Pancreas (tissue), 10 donors: ENCODE data around the gene BCL11B. TPM values are rescaled to one million over a fixed set of nuclear protein-coding genes. Genes with fewer than 3 reads are reported as not detected.

Experiments used
- ATAC-seq, 4 donors: fragments of 200-7000 bp; cut with Tn5 transposase; one replicate each; pipeline versions ENCODE4 v1.8.0 to v1.9.1; 2020; ENCODE audit warnings: mild to moderate bottlenecking in 4 of 4, moderate library complexity in 4 of 4
- DNase-seq, 6 donors: peaks; one replicate each; pipeline ENCODE4 v3.0.0-alpha.2; 2020
- FAIRE-seq: peaks from 2 replicates; lab custom pipeline; 2012; peaks lifted over from hg19 to GRCh38; lab: Jason Lieb, UNC
- H3K27ac ChIP-seq, 4 donors: fragments of 200-600 bp; sonication (generic); 1 replicate in 3 of 4; 2 replicates in 1 of 4; pipeline versions ENCODE4 v1.5.0 to v1.8.0; 2020
- H3K27me3 ChIP-seq, 4 donors: fragments of 200-600 bp; one replicate each; pipeline ENCODE4 v1.8.0; 2021
- H3K36me3 ChIP-seq, 3 donors: fragments of 200-600 bp; sonication (generic) in 1 of 3; one replicate each; pipeline versions ENCODE4 v1.5.0 to v1.8.0; 2020 to 2021
- H3K4me1 ChIP-seq, 3 donors: fragments of 200-600 bp; one replicate each; pipeline ENCODE4 v1.8.0; 2021
- H3K4me3 ChIP-seq, 4 donors: fragments of 200-600 bp; sonication (generic) in 2 of 4; one replicate each; pipeline versions ENCODE4 v1.5.0 to v1.8.0; 2020 to 2021
- H3K9me3 ChIP-seq, 4 donors: fragments of 200-600 bp; one replicate each; pipeline ENCODE4 v1.8.0; 2021
- WGBS, 2 donors: extraction: QIAGEN DNeasy Blood & Tissue Kit; methylation state at CpG; one replicate each; pipeline ENCODE4 v1.1.7; 2013; 5-methylcytosine and 5-hydroxymethylcytosine counted together
- intact Hi-C, 3 donors: fragments of 100-400 bp; cut with DNase I; formaldehyde crosslinking; loops; one replicate each; pipeline versions ENCODE4 v1.11.1 to v1.14.2; 2022
- polyA plus RNA-seq, 2 donors: library from polyadenylated mRNA; stranded (reverse); fragments of 200-250 nt; gene quantifications; one replicate each; pipeline ENCODE4 v1.2.3, GENCODE V29; 2013
- total RNA-seq, 6 donors: library from RNA; stranded (reverse); fragmentation: NEBNext Ultra II Directional in 4 of 6; extraction: Animal tissue kit (Norgen Biotek cat#: 25700) in 4 of 6; gene quantifications; one replicate each; pipeline versions ENCODE4 v1.2.1 to v1.2.4, GENCODE V29; 2021 to 2023
- TF ChIP-seq, protein P1 (sequence below), 4 donors: fragments of 200-600 bp; sonication (generic) in 3 of 4; IDR thresholded peaks; one replicate each; pipeline versions ENCODE4 v1.5.0 to v1.8.0; 2021; ENCODE audit warnings: antibody characterized with exemption in 4 of 4
- donor health status: healthy with polysubstance abuse.
- donor health status: DM: no; HTN: no; CAD: no; lungs with moderate emphysema.
- donor health status: DM: no; HTN: no; CAD: no.
- donor health status: control.
- donor health status: control.
- donor health status: Bipolar disorder and iron deficiency.
- donor health status: DM: yes; HTN: yes; CAD: no.
- donor health status: DM: no; HTN: no; CAD: no.
- donor health status: DM: no; HTN: no; CAD: no.
- donor health status: DM: yes; HTN: yes; CAD: no.

Gene BCL11B
- total and polyA plus RNA-seq, 8 donors, result 0.04 to 0.47 (median 0.27) TPM

DNA sequence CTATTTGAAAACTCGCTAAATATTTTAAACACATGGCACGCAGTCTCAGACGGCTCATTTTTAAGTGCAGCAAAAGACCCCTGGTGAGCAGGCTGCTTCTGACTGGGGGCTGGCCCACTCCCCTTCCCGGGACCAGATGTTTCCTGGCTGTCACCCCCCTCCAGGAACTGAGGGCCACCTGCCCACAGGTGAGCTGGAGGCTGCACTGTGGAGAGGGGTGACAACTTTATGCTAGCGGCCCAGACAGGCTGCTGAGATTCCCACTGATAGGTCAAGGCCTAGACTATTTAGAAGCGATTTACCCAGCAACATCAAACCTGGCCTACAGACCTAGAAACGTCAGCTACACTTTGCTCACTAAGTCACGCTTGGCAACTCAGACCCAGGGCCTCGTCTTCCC is 92.1 kb downstream of the BCL11B start:
- ATAC-seq, result no peak
- Histone ChIP-seq H3K27ac (no peak overlapping the region), H3K36me3 (no peaks in the 10 kb centered on the region), H3K4me3 (no peak overlapping the region), H3K9me3 (no peaks in the 10 kb centered on the region), H3K4me1 (no peaks in the 10 kb centered on the region), H3K27me3 (no peaks in the 10 kb centered on the region)
- TF ChIP-seq, protein P1, sequence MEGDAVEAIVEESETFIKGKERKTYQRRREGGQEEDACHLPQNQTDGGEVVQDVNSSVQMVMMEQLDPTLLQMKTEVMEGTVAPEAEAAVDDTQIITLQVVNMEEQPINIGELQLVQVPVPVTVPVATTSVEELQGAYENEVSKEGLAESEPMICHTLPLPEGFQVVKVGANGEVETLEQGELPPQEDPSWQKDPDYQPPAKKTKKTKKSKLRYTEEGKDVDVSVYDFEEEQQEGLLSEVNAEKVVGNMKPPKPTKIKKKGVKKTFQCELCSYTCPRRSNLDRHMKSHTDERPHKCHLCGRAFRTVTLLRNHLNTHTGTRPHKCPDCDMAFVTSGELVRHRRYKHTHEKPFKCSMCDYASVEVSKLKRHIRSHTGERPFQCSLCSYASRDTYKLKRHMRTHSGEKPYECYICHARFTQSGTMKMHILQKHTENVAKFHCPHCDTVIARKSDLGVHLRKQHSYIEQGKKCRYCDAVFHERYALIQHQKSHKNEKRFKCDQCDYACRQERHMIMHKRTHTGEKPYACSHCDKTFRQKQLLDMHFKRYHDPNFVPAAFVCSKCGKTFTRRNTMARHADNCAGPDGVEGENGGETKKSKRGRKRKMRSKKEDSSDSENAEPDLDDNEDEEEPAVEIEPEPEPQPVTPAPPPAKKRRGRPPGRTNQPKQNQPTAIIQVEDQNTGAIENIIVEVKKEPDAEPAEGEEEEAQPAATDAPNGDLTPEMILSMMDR (IDR thresholded peaks at IDR 0.05), result no peak
- FAIRE-seq, result no peak
- intact Hi-C loops, result no loop called here
- WGBS, 2 donors, result 72 to 80% methylated on average over 9 of the region's 9 CpGs
- no peak for DNase-seq

GRCh38 chr14:99179506-99179905 is 92.5 kb downstream of the BCL11B start:
- H3K4me3 ChIP-seq, result no peak overlapping the region
- TF ChIP-seq, protein P1 (IDR thresholded peaks at IDR 0.05), result no peak
- ATAC-seq (no peak), DNase-seq (no peak), FAIRE-seq (no peak)
- H3K27me3 ChIP-seq, result no peaks in the 10 kb centered on the region
- no peak overlapping the region for H3K27ac ChIP-seq
- intact Hi-C loops, result no loop called here
- 84 to 86% methylated on average over 9 of the region's 9 CpGs for WGBS, 2 donors
- no peaks in the 10 kb centered on the region for H3K36me3 ChIP-seq
- no peaks in the 10 kb centered on the region for H3K4me1 ChIP-seq
- H3K9me3 ChIP-seq, result no peaks in the 10 kb centered on the region

- no peak overlapping the region for H3K4me3 ChIP-seq
- TF ChIP-seq, protein P1 (IDR thresholded peaks at IDR 0.05), result no peak
- DNase-seq (no peak), ATAC-seq (no peak), FAIRE-seq (no peak)
- no peaks in the 10 kb centered on the region for H3K9me3 ChIP-seq
- intact Hi-C loops, result no loop called here
- H3K36me3 ChIP-seq, result no peaks in the 10 kb centered on the region
- H3K27me3 ChIP-seq, result no peaks in the 10 kb centered on the region
- no peak overlapping the region for H3K27ac ChIP-seq
- no peaks in the 10 kb centered on the region for H3K4me1 ChIP-seq
- WGBS, 2 donors, result 52 to 62% methylated on average over 18 of the region's 18 CpGs
Observed at GRCh38 chr14:99177886-99178835, 93.8 kb downstream of the BCL11B start.

GRCh38 chr14:99177046-99177655 is 94.8 kb downstream of the BCL11B start:
- Histone ChIP-seq H3K4me3 (no peak overlapping the region), H3K27ac (no peak overlapping the region), H3K27me3 (no peaks in the 10 kb centered on the region), H3K9me3 (no peaks in the 10 kb centered on the region), H3K4me1 (no peaks in the 10 kb centered on the region), H3K36me3 (no peaks in the 10 kb centered on the region)
- DNase-seq, result no peak
- TF ChIP-seq, protein P1 (IDR thresholded peaks at IDR 0.05), result no peak
- WGBS, 2 donors, result 76 to 85% methylated on average over 16 of the region's 16 CpGs
- ATAC-seq, result no peak
- no peak for FAIRE-seq
- intact Hi-C loops, result no loop called here
